ENCODE results near the gene UBXN10.
"Not testable (repeated sequence)": the region's sequence is repeated elsewhere in the genome, so short reads cannot be mapped to it uniquely, and the experiment has no call there.

UBXN10 gene

GRCh38 chr1:20223551-20224419, 37.9 kb downstream of the UBXN10 start:
- Histone ChIP-seq H3K36me3 (no peaks in the 10 kb centered on the region), H3K4me3 (ENCODE audit: low read depth, low read length) (no peak overlapping the region), H3K27ac (no peak overlapping the region), H3K9me3 (ENCODE audit: severe bottlenecking) (no peaks in the 10 kb centered on the region), H3K27me3 (ENCODE audit: insufficient read depth, low read depth, severe bottlenecking) (peaks cover 66% of the 10 kb centered on the region)
- no peak for TF ChIP-seq CTCF (IDR thresholded peaks at IDR 0.05; ENCODE audit: low read depth, low read length)
- no peak for DNase-seq

- Histone ChIP-seq H3K27ac (no peak overlapping the region), H3K36me3 (no peaks in the 10 kb centered on the region), H3K9me3 (ENCODE audit: severe bottlenecking) (no peaks in the 10 kb centered on the region), H3K27me3 (ENCODE audit: insufficient read depth, low read depth, severe bottlenecking) (peaks cover 64% of the 10 kb centered on the region), H3K4me3 (ENCODE audit: low read depth, low read length) (no peak overlapping the region)
- no peak for DNase-seq
- no peak for TF ChIP-seq CTCF (IDR thresholded peaks at IDR 0.05; ENCODE audit: low read depth, low read length)
Measured at GRCh38 chr1:20224546-20224945, 38.6 kb downstream of the UBXN10 start.

- DNase-seq: no peak
- Histone ChIP-seq H3K4me3 (ENCODE audit: low read depth, low read length) (no peak overlapping the region), H3K27me3 (ENCODE audit: insufficient read depth, low read depth, severe bottlenecking) (peaks cover 33% of the 10 kb centered on the region), H3K36me3 (no peaks in the 10 kb centered on the region), H3K9me3 (ENCODE audit: severe bottlenecking) (no peaks in the 10 kb centered on the region), H3K27ac (no peak overlapping the region)
- no peak for TF ChIP-seq CTCF (IDR thresholded peaks at IDR 0.05; ENCODE audit: low read depth, low read length)
Measured at GRCh38 chr1:20227704-20228103, 41.8 kb downstream of the UBXN10 start.

- Histone ChIP-seq H3K9me3 (ENCODE audit: severe bottlenecking) (no peaks in the 10 kb centered on the region), H3K4me3 (ENCODE audit: low read depth, low read length) (no peak overlapping the region), H3K36me3 (no peaks in the 10 kb centered on the region), H3K27ac (no peak overlapping the region), H3K27me3 (ENCODE audit: insufficient read depth, low read depth, severe bottlenecking) (peaks cover 28% of the 10 kb centered on the region)
- no peak for TF ChIP-seq CTCF (IDR thresholded peaks at IDR 0.05; ENCODE audit: low read depth, low read length)
- DNase-seq: no peak
Measured at GRCh38 chr1:20228314-20228825, 42.5 kb downstream of the UBXN10 start.

GRCh38 chr1:20229171-20229570, 43.3 kb downstream of the UBXN10 start:
- Histone ChIP-seq H3K36me3 (no peaks in the 10 kb centered on the region), H3K27me3 (ENCODE audit: insufficient read depth, low read depth, severe bottlenecking) (peaks cover 23% of the 10 kb centered on the region), H3K9me3 (ENCODE audit: severe bottlenecking) (no peaks in the 10 kb centered on the region), H3K27ac (no peak overlapping the region), H3K4me3 (ENCODE audit: low read depth, low read length) (no peak overlapping the region)
- no peak for DNase-seq
- no peak for TF ChIP-seq CTCF (IDR thresholded peaks at IDR 0.05; ENCODE audit: low read depth, low read length)

GRCh38 chr1:20232564-20232963, 46.7 kb downstream of the UBXN10 start:
- H3K36me3 ChIP-seq; H3K9me3 ChIP-seq (ENCODE audit: severe bottlenecking); DNase-seq; H3K27ac ChIP-seq; H3K27me3 ChIP-seq (ENCODE audit: insufficient read depth, low read depth, severe bottlenecking); H3K4me3 ChIP-seq (ENCODE audit: low read depth, low read length): not testable (repeated sequence)
